Type B pancreatic cell (in vitro differentiated cells): ENCODE results near the gene MRPL18. TPM values are rescaled to one million over a fixed set of nuclear protein-coding genes. Genes with fewer than 3 reads are reported as not detected.

Experiments used
- DNase-seq: peaks from one replicate; pipeline ENCODE4 v3.0.0; 2021; ENCODE audit warnings: mixed read lengths; ENCODE audit not compliant: unreplicated experiment; ENCODE audit errors: extremely low spot score
- H3K27ac Mint-ChIP-seq: 2 replicates; pipeline ENCODE4 v1.8.0; 2021; ENCODE audit warnings: mild to moderate bottlenecking, mixed read lengths
- H3K27me3 Mint-ChIP-seq: 2 replicates; pipeline ENCODE4 v1.8.0; 2021; ENCODE audit warnings: mixed read lengths
- H3K36me3 Mint-ChIP-seq: 2 replicates; pipeline ENCODE4 v1.8.0; 2021; ENCODE audit warnings: mixed read lengths
- H3K4me1 Mint-ChIP-seq: one replicate; pipeline ENCODE4 v1.8.0; 2021; ENCODE audit warnings: mixed read lengths; ENCODE audit not compliant: unreplicated experiment
- H3K4me3 Mint-ChIP-seq: 2 replicates; pipeline ENCODE4 v1.8.0; 2021; ENCODE audit warnings: mild to moderate bottlenecking, mixed read lengths
- H3K9me3 Mint-ChIP-seq: 2 replicates; pipeline ENCODE4 v1.8.0; 2021; ENCODE audit warnings: mixed read lengths
- total RNA-seq: library from RNA; stranded (reverse); gene quantifications from 2 replicates; pipeline ENCODE4 v1.2.1, GENCODE V29; 2021; ENCODE audit warnings: low replicate concordance
- TF ChIP-seq, protein P1 (sequence below): fragments of 200-600 bp; sonication (generic); conservative IDR thresholded peaks from 2 replicates; pipeline ENCODE4 v1.5.0; 2021; ENCODE audit warnings: antibody characterized with exemption, mild to moderate bottlenecking

The MRPL18 gene
- total RNA-seq, 1 donor from 2014 or later: 59.1 TPM

DNA sequence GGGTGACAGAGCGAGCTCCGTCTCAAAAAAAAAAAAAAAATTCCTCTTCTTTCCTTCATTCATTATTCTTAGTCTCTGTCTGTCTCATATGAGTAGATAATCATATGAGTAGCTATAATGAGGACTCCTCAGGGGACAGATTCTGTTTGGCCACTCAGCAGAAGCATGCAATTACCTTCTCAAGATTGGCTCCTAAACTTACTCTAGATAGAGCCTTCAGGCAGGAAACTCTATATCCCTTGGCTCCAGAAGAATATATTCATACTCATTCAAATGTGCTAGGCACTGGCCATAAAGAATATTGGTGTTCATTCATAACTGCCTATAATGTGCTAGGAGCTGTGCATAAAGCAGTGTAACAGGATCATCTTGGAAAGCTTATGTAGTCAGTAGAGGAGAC, 30.6 kb upstream of the MRPL18 start:
- H3K27me3 Mint-ChIP-seq: no peaks in the 10 kb centered on the region
- DNase-seq: no peak
- no peaks in the 10 kb centered on the region for H3K9me3 Mint-ChIP-seq
- H3K4me1 Mint-ChIP-seq: peaks cover 16% of the 10 kb centered on the region
- peak overlapping the region; percentile 73 for H3K4me3 Mint-ChIP-seq
- H3K27ac Mint-ChIP-seq: peak overlapping the region; percentile 58
- peaks cover 33% of the 10 kb centered on the region for H3K36me3 Mint-ChIP-seq
- TF ChIP-seq, protein P1, sequence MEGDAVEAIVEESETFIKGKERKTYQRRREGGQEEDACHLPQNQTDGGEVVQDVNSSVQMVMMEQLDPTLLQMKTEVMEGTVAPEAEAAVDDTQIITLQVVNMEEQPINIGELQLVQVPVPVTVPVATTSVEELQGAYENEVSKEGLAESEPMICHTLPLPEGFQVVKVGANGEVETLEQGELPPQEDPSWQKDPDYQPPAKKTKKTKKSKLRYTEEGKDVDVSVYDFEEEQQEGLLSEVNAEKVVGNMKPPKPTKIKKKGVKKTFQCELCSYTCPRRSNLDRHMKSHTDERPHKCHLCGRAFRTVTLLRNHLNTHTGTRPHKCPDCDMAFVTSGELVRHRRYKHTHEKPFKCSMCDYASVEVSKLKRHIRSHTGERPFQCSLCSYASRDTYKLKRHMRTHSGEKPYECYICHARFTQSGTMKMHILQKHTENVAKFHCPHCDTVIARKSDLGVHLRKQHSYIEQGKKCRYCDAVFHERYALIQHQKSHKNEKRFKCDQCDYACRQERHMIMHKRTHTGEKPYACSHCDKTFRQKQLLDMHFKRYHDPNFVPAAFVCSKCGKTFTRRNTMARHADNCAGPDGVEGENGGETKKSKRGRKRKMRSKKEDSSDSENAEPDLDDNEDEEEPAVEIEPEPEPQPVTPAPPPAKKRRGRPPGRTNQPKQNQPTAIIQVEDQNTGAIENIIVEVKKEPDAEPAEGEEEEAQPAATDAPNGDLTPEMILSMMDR: no peak

DNA sequence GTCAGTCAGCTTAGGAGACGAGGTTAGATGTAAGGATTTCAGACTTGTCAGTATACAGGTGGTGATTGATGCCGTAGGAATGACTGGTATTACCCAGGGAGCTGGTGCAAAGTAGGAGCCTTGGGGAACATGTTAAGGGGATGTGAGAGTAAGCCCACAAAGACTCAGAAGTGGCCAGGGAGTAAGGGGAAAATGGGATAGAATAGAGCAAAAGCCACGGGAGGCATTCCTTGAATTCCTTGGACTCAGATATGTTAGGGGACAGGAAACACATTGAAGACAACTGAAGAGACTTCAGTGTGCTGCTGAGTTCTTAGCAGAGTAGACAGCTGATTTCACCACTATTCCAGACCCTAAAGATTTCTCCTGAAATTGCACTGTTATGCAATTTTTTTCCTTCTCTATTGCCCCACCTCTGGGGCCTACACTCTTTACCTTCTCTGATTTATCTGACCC, 29.6 kb upstream of the MRPL18 start:
- no peak for DNase-seq
- H3K9me3 Mint-ChIP-seq: no peaks in the 10 kb centered on the region
- no peaks in the 10 kb centered on the region for H3K27me3 Mint-ChIP-seq
- TF ChIP-seq, protein P1: no peak
- H3K4me3 Mint-ChIP-seq: peak overlapping the region; percentile 95
- peaks cover 30% of the 10 kb centered on the region for H3K36me3 Mint-ChIP-seq
- peaks cover 16% of the 10 kb centered on the region for H3K4me1 Mint-ChIP-seq
- peak overlapping the region; percentile 97 for H3K27ac Mint-ChIP-seq

DNA sequence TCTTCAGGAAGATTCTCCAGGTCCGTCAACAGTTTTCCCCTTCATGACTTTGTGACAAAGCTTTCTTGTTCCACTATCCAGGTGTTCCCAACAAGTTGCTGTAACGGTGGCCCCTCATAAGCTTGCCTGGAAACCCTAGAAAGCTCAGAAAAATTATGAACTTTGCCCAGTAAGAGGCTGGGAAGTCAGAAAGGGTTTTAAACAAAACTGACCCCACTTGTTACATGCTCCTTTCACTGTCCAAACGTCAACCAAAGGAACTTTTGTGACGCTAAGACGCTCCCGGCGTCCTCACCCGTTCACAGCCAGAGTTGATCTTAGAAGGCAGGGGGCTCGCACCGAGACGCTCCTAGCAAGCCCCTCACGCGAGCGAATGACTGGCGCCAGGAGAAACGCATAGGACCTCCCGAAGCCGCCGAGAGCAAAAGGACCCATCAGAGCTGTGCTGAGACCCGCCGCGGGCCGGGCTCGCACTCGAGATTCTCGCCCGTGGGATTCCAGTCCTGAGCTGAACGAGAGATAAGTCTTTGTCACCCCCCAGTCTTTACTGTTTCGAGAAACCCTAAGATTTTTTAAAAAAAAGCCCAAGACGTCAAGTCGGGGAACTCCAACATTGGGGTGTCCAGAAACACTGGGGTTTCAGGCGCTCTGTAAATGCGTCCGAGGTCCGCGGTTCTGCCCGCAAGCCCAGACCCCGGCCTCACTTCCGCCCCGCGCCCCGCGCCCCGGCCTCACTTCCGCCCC, 29.0 kb upstream of the MRPL18 start:
- peak overlapping the region; percentile 97 for H3K27ac Mint-ChIP-seq
- peaks cover 27% of the 10 kb centered on the region for H3K36me3 Mint-ChIP-seq
- H3K9me3 Mint-ChIP-seq: no peaks in the 10 kb centered on the region
- H3K4me3 Mint-ChIP-seq: peak overlapping the region; percentile 95
- DNase-seq: no peak
- peaks cover 16% of the 10 kb centered on the region for H3K4me1 Mint-ChIP-seq
- TF ChIP-seq, protein P1: no peak
- H3K27me3 Mint-ChIP-seq: no peaks in the 10 kb centered on the region

DNA sequence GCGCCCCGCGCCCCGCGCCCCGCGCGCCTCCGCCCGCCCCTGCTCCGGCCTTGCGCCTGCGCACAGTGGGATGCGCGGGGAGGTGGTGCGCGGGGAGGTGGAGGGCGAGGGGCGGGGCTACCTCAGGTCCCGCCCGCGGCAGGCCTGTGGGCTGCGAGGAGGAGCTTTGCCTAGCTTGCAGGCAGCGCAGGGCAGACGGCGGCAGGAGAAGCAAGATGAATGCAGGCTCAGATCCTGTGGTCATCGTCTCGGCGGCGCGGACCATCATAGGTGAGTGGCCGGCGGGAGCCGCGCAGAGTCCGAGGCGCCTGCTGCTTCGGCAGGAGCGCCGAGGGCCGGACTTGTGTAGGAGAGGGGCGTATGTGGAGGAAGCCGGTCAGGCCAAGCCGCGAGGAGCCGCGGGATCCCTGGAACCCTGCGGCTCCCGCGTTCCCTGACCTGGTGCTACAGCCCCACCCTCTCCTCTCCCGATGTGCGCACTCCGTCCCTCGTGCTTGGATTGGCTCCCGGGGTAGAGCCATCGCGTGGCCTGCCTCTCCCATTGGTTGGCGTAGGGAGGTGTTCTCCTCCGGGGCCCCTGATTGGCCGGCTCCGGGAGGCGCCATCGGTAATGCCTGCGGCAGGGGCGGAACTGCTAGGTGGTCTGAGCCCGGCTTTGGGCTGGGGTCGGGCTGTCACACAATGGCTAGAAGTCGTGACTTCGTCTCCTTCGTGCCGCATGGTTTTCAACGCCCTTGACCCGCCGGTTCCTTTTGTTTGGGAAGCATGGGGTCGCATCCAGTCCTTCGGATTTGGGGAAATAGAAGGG, 28.2 kb upstream of the MRPL18 start, which contains the start of gene ACAT2:
Gene ACAT2, plus strand, starts transcription at position 173 of the 808 bp plus-strand sequence. Its CDS starts 43 bp downstream, at position 216.
- TF ChIP-seq, protein P1: no peak
- H3K36me3 Mint-ChIP-seq: peaks cover 30% of the 10 kb centered on the region

DNA sequence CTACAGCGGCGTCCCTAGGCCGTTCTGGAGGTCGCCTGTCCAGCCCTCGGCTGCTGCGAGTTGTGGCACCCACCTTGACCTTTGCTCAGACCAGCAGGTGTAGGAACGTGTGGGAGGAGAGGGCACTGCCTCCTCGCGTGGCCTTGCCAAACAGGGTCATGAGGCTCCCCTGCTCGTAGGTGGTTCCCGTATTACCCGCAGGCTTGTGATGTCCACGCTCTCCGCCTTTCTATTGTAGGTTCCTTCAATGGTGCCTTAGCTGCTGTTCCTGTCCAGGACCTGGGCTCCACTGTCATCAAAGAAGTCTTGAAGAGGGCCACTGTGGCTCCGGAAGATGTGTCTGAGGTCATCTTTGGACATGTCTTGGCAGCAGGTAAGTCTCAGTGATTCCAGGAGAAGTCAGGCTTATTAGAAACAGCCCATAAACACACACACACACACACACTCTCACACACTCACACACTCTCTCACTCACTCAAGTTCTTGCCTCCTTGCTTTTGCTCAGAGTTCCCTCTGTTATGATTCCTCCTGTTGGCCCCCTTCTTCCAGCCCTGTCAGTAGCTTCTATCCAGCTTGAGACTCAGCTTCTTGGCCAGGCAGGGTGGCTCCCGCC, 27.5 kb upstream of the MRPL18 start:
- Mint-ChIP-seq H3K36me3 (peaks cover 33% of the 10 kb centered on the region), H3K27me3 (no peaks in the 10 kb centered on the region), H3K4me1 (peaks cover 16% of the 10 kb centered on the region), H3K27ac (peak overlapping the region; percentile 97), H3K4me3 (peak overlapping the region; percentile 95), H3K9me3 (no peaks in the 10 kb centered on the region)
- TF ChIP-seq, protein P1: no peak
- no peak for DNase-seq

More for the DNA sequence above, 28.2 kb upstream of the MRPL18 start, which contains the start of gene ACAT2:
- no peaks in the 10 kb centered on the region for H3K27me3 Mint-ChIP-seq
- peak within 1 kb of the TSS; percentile 95 for H3K4me3 Mint-ChIP-seq
- peaks cover 16% of the 10 kb centered on the region for H3K4me1 Mint-ChIP-seq
- peak; percentile 94 for DNase-seq
- no peaks in the 10 kb centered on the region for H3K9me3 Mint-ChIP-seq
- peak within 1 kb of the TSS; percentile 97 for H3K27ac Mint-ChIP-seq
